ENCODE measurements around the gene SIAH2. TPM values are rescaled to one million over a fixed set of nuclear protein-coding genes. Genes with fewer than 3 reads are reported as not detected.

Gene SIAH2
- total and polyA plus RNA-seq, 9 of the 15 experiments (the other 6 are each of a cell fraction or from before 2014, with no cell fraction given), result 4.8 to 39.0 (median 29.9) TPM

GRCh38 chr3:150733373-150733935 is 29.5 kb downstream of the SIAH2 start (continued):
- TF ChIP-seq MGA (IDR thresholded peaks at IDR 0.05), result peak; percentile 76
- peak; percentile 64 for TF ChIP-seq HDAC3 (IDR thresholded peaks at IDR 0.05; ENCODE audit: borderline replicate concordance, partially characterized antibody)
- TF ChIP-seq ZNF140 (CRISPR knock-in tag; IDR thresholded peaks at IDR 0.05), result no peak
- no peak for TF ChIP-seq ZC3H8 (IDR thresholded peaks at IDR 0.05)
- peak; percentile 45 to 70; a peak in 2 of 4 replicates for TF ChIP-seq TBL1XR1 (IDR thresholded peaks at IDR 0.05; ENCODE audit: low read length in 2 of 2)
- TF ChIP-seq KDM1A (IDR thresholded peaks at IDR 0.05), result peak; percentile 46 to 81
- 0 out of 2 replicates have a peak, but pooled peaks have one; percentile 46 for TF ChIP-seq NFATC3 (IDR thresholded peaks at IDR 0.05)
- peak; percentile 64; the same call in 1 of the 2 replicates for TF ChIP-seq NCOA1 (IDR thresholded peaks at IDR 0.05; ENCODE audit: low read depth)
- TF ChIP-seq TFAP4 (CRISPR knock-in tag; IDR thresholded peaks at IDR 0.05; ENCODE audit: borderline replicate concordance), result peak; percentile 91
- peak; percentile 13; the same call in 1 of the 2 replicates for TF ChIP-seq NFRKB (IDR thresholded peaks at IDR 0.05; ENCODE audit: low read depth)
- no peak for TF ChIP-seq SMARCB1 (IDR thresholded peaks at IDR 0.05; ENCODE audit: insufficient read length, low read depth)
- no peak for TF ChIP-seq ATF1 (CRISPR knock-in tag; IDR thresholded peaks at IDR 0.05)
- TF ChIP-seq ATF1 (tag; IDR thresholded peaks at IDR 0.05), result peak; percentile 48
- peak; percentile 52 for TF ChIP-seq TBP (optimal IDR thresholded peaks at IDR 0.05; ENCODE audit: low read depth, low read length)
- TF ChIP-seq SMARCE1 (IDR thresholded peaks at IDR 0.05), result peak; percentile 77
- peak in 2 of 3 experiments; percentile 25 to 31; a peak in 1 of 6 replicates for TF ChIP-seq CTCF (IDR thresholded peaks at IDR 0.05 in 2 of 3, conservative IDR thresholded peaks at IDR 0.05 in 1 of 3; ENCODE audit: insufficient read depth in 2 of 3, low read depth in 1 of 3, low read length in 3 of 3)
